GM21737 (cell line): ENCODE results near the gene RGMA.

Experiments used
- ATAC-seq: cut with Tn5 transposase; IDR thresholded peaks from one replicate; pipeline ENCODE4 v1.9.1; 2021; ENCODE audit warnings: mild to moderate bottlenecking, moderate library complexity; ENCODE audit not compliant: unreplicated experiment

RGMA gene

DNA sequence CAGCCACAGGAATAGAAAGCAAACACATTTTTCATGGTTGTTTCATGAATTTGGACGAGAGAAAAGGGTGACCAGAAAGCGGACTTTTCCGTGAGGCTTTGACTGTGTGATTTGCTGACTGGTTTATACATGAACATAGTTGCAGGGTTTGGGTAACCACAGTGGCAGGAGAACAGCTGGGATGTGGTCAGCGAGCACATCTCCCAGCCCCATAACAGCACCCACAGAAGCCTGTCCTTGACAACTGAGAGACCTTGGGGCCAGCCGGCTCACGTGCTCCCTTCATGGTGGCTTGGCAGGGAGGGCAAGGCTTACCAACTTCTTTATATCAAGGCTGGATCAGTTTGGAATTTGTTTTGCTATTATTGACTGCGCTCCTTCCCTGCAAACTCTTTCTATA lies 13.2 kb upstream of the RGMA start:
- ATAC-seq, result no peak

DNA sequence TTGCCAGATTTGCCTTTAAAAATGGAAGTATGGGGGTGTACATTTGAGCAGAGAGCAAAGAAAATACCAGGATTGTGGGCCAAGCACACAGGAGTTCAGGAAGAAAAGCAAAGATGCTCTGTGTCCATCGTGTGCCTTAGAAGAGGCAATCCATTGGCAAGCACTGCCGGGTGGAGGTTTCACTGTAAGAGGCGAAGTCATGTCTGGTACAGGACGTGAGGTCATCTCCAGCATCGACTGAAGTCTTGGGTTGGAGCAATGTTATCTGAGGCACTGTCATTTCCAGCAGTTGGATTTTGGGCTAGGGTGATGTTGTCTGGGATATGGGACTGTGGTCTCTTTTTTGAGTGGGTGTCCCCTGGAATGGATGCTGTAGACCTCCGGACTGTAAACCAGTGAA lies 4.8 kb upstream of the RGMA start:
- no peak for ATAC-seq

DNA sequence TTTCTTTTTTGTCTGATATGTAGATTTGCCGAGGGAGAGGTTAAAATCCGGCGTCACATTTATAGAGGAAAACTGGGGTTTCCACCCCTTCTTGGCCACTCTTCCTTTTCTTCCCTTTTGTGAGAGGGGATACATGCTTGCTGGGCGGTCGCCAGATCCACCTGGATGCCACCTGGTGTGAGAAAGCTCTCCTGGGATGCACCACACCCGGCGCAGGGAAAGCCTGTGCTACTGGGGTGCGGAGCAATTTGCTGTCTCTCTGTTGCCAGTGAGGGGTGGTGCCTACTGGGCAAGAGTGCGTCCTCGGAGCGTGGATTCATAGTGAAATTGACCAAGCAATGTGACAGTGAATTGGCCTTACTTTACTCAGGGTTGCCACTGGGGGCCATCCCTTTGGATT lies 2.5 kb upstream of the RGMA start:
- no peak for ATAC-seq

DNA sequence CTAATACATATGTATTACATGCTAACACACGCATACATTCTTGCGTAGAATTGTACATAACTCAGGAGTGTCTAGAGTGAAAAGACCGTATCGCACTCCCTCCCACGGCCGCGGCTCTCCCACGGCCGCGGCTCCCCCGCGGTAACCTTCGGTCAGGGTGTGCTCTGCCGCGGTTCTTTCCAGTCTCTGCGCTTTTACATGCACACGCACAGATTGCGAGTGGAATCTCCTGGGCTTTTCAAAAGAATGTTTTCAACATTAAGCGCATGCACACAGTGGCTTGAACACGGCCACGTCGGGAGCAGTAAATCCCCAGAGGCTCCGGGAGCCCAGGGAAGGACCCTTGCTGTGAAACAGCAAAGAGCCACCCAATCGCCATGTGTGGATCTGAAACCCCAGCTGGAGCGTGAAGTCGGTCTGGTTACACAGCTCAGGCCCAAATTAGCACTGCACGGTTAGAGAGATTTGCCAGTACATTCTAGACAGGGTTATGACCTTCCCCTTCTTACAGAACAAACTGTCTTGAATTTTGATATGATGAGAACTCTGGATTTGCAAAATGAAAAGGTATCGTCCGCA lies 805 bp upstream of the RGMA start:
- no peak for ATAC-seq

DNA sequence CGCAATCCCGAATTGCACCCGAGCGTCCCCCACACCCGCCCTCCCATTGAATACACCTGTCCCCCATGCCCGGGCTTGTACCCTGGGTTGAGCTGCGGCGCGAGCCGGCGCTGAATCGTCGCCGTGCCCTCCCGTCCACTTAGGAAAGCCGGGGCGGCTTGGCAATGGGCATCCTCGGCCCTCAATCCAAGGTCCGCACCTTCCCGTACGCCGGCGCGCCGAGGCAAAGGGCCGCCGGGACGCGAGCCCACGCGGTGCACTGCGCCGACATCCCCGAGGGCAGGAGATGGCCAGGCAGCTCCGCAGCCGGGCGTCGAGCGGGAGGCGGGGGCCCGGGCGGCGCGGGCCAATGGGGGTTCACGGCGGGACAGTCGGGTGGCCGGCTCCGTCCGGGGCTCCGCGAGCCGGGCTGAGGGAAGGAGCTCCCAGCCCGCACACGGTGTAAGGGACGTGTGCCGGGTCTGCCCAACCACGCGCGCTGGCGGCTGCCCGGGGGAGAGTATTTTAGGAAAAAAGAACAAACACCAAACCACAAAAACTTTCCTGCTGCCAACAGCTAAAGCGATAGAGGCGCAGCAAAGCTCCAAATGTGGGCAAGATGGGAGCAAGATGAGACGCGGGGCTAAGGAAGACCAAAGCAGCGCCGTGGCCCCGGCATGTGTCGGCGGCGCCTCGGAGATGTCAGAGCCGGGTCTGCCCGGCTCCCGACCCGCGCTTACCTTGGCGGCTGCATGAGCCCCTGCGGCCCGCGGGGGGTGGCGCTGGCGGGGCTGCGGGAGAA lies 621 bp downstream of the RGMA start:
- ATAC-seq, result no peak

DNA sequence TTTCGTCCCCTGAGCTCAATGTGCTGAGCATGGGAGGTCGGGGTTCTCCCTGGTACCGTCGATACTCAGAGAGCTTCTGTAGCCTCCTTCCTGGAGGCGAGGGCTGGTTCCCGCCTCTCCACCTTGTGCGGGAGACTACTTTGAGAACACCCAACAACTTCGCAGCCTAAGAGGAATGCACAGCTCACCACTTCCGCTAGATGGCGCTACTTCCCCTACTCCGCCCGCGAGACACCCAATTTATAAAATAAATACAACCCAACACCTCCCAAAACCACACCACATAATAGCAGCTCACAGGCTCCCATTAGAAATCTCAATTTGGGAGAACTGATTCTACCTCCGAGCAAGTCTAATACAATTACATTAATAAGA lies 1.2 kb downstream of the RGMA start:
- no peak for ATAC-seq

DNA sequence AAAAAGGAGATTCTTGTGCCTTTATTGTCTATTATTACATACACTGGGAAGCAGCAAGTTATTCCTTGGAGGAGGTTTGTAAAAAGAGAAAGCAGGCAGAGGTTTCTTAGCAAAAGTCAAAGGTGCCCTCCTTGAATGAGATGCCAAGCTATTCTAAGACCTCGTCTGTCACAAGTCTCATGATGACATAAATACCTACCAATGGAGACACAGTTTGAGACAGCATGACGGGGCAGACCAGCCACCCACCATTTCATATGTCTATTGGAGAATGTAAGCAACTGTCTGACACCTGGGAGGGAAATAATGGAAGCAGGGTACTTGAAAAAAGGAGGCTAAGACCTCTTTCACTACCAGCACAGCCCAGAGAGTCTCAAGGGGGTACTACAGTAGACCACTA lies 2.2 kb downstream of the RGMA start:
- no peak for ATAC-seq

DNA sequence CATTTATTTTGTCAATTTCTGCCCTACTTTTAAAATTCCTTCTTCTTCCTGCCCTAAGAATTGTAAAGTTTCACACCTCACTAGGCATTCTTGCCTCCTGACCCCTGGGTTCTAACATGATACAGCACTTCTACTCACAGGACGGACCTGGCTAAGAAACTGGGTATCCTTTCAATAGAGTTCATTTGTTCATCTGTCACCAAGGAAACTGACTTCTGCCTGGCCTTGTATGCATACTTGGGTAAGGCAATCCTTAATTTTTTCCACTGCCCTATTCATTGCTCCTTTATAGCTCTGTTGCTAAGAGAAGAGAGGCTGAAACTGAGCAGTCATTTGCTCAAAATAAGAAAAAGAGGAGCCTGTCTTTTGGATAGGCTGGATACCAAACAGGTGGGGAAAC lies 3.3 kb downstream of the RGMA start:
- no peak for ATAC-seq

DNA sequence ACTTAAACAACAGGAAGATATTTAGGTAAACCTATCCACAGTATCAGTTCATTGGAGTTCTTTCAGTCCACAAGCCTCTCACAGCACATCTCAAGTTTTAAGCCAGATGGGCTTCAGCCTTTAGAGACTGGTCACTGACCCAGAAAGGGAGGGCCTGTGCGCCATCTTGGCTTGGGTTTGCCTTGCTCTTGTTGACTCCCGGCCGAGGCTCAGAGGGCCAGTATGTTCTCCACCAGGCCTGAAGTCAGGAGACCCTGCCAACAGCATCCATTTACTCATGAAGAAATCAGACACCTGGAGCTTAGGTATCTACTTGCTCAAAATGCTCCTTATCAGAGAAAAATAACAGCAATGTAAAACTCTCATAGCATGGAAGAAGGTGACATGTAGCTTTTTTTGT lies 6.2 kb downstream of the RGMA start:
- no peak for ATAC-seq

DNA sequence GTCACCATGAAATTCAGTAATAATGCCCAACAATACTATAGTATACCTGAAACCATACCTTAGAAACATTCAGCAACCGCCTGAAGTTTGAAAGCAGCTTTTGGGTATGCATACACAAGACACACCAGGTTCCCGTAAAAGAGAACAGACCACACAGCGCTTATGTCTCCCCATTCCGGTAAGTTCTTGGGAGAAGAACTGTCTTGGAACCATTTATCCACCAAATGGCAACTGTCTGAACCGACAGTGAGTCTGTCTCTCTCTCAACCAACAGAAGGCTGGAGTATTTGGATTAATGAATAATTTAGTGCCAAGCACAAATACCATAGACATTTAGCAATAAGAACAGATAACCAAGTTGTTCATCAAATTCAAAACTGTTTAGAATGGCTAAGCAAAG lies 7.6 kb downstream of the RGMA start:
- ATAC-seq, result no peak

DNA sequence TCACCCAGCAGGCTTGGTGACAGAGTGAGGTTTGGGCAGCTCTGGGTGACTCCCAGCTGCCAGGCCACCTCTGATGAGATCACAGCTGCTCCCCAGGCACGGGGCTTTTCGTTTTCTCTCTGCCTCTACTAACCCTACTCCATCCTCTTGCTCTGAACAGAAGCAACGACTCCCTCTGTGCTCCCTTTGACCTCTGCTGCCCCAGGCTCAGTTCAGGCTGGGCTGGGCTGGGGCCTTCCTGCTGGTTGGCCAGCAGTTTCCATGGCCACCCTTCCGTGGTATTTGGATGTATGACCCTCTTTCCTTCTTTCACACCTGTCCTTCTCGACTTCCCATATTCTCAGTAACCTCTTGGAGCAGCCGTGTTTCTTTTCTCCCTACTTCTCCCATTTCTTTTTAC lies 8.6 kb downstream of the RGMA start:
- no peak for ATAC-seq

DNA sequence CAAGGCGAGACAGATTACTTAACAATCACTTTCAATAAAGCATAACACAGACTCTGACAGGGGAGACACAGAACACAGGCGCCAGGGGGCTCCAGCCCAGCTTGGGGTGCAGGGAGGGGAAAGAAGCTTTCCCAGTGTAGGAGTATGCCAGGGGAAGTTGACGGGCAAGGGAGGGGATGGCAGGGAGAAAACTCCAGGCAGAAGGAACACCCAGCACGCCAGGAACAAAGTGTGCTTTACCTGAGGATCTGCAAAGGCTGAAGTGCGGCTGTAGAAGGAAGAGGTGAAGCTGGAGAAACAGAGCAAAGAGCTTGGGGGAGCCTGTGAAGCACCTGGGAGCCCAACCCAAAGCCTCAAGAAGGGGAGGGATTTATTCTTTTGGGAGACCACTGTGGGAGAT lies 12.1 kb downstream of the RGMA start:
- ATAC-seq, result no peak

DNA sequence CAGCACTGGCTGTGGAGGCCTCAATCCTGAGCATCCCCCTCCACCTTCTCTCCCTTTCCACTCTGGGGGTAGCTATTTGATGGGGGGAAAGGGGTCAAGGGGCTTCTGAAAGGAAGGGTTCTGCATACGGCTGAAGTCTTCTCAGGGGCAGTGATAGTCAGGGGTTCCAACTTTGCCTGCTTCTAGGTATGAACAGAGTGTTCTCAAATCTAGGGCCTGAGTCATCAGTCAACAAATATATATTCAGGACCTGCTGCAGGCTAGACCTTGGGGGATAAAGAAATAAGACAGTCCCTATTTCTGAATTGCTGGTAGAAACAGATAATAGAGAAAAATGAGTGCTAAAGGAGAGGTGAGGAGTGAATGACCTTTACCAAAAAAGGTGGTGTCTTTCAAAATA lies 12.8 kb downstream of the RGMA start:
- ATAC-seq, result no peak

DNA sequence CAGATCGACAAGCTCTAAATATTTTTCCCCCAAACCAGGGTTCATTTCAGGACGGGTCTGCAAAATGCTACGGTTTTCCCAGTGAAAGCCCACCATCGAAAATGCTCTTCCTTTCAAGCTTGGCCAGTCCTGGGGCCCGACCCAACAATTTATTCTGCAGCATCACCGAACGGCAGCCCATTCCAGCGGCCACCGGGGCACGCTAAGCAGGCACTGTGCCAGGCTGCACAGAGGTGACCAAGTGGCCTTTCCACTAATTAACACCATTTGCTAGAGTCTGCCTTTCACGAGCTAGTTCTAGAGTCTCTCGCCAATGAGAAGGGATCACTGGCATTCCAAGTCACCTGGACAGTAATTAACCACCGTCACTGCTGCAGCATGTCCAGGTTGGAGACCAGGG lies 14.4 kb downstream of the RGMA start:
- ATAC-seq, result no peak

DNA sequence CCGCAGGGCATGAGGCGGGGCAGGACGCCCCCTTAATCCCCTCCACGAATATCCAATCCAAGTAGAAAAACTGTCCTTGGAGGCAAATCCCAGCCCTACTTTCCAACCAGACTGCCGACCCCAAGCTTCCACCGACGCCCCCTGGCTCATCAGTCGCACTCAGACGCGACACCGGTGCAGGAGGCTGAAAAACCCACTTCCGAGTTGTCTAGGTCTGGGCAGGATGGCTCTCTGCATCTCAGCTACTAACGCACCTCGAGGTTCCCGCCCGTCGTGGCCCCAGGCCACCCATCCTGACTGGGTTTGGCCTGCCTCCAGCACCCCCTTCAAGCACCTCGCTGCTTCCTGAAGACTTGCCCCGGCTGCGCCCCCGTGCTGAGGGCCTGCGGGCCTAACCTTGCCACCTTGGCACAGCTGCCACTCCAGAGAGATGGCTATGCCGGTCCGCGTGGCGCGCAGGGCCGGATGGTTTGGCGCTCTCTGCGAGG lies 15.5 kb downstream of the RGMA start:
- ATAC-seq, result no peak

DNA sequence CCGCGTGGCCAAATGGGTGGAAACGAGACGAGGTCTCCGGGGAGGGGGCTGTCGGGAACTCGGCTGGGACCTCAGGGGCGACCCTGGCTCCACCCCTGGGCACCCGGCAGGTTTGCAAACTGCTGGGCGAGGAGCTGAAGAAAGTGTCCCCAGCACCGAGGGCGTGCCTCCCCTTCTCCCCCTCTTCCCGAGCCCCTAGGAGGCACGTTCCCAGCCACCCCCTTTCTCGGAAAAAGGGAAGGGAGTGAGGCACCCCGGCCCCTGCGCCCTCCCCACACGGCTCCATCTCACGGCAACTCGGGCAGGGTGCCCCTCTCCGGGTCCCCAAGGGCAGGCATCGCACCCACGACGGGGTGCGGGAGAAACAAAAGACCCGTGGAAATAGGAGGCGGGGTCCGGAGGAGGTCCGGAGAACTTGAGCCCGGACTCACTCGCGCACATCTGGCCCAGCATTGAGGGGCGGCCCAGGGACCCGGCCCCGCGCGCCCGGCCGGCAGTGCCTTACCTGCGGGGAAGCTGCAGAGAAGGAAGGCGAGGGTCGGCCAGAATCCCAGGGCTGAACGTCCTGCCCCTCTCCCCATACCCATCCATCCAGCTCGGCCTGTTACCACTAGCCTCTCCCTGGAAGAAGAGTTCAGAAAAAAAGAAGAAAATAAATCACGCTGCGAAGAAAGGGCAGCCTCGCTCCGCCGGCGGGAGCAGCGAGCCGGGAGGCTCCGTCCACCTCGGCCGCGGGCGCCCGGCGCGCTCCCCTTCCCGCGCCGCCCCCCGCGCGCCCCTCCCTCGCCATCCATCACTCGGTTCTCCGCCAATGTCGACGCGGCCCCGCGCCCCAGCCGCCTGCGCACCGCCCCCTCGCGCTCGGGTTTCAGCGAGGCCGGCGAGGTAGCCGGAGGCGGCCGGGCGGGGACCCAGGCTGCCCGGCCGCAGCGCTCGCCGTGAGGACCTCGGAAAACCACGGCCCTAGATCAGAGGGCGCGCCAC lies 16.3 kb downstream of the RGMA start:
- ATAC-seq, result no peak

DNA sequence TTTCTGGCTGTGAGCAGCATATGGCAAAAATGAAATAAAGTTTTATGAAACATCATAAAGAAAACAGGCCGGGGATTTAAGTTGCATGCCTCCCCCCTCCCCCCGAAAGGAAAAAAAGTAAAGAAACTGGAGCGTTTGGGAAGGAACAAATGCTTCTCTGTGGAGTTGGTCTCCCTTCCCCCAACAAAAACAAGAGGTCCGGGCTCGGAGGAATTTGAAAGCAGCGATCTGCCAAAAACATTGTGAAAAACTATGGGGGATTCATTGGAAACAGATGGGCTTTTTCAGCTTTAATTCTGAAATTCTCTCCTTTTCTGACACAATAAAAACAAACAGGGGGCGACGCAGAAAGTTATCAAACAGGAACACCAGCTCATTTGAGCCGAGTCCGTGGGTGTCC lies 17.0 kb downstream of the RGMA start:
- no peak for ATAC-seq

DNA sequence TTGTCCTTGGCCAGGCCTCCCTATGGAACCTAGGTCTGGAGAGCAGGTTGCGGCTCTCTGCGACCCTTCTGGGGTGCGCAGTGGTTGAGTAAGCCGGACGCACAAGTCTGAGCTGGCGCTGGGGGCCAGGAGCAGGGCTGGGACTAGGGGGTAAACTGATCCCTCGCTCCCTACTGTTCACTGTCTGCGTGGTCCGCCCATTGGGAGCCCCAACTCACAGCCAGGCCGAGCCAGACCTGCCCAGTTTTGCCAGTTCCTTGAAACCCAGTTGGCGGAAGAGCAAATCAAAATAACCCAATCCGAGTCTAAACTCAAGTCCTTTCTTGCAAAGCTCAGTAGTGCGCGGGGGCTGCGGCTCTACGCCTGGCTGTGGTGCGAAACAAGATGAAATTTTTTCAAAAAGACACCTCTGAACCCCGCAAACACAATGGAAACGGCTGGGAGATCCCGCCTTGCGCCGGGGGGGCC lies 17.5 kb downstream of the RGMA start:
- no peak for ATAC-seq

DNA sequence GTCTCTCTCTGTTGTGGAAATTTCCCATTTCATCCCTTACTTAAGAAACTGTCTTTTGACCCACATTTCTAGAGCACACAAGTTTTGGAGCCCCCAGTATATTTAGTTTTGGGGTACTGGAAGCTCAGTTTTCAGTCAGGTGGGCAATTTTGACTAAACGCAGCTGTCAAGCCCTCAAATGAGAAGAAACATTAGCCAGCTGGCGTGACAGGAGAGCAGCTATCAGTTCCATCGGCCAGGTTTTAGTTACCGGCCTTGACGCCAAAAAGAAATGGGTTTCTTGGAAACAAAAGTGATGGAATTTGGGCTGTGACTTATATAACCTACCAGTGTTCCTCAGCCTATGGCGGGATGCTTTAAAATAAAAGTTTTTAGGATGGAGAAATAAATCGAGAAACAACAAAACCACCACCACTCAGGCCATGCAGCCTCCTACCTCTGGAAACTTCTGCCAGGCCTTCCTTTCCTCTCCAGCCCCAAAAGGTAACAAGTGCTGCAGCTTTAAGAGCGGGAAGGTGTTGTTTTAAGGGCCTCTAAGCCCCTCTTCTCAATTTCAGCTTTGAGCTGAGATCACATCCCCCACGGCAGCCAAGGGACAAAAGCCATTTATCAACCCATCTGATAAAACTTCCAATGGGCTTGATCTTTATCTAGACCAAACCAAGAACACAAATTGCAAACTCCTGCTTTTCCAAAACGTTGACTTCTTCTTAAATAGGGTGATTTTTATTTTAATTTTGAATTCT lies 18.3 kb downstream of the RGMA start:
- no peak for ATAC-seq

DNA sequence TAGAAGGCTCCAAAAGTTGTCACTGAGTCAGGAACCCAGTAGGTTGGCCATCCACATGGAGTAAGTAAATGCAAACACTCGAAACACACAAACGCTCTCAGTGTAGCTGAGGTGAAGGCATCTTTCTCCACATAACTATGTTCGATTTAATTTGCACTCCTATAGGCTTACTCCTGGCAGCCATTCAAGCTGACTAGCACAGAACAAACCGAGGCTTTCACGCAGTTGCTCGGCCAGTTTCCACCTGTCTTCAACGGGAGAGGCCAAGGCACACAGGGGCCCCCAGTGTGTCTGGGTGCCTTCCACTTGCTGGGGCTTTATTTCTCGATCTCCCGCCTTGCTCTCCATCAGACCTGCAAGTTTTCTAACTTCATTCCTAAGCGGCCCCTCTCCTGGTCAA lies 18.9 kb downstream of the RGMA start:
- ATAC-seq, result no peak
